Right renal pelvis (tissue), 4 donors: Measurements from ENCODE around the gene MRRF. TPM values are rescaled to one million over a fixed set of nuclear protein-coding genes. Genes with fewer than 3 reads are reported as not detected.
"Not testable (repeated sequence)": the region's sequence is repeated elsewhere in the genome, so short reads cannot be mapped to it uniquely, and the experiment has no call there.

Experiments used
- DNase-seq, 4 donors: peaks; one replicate each; pipeline ENCODE4 v3.0.0-alpha.2; 2013; ENCODE audit warnings: low read depth in 4 of 4, low spot score in 3 of 4, missing footprints in 1 of 4
- polyA plus RNA-seq, 4 donors: library from polyadenylated mRNA; unstranded; fragments of 120-200 nt; gene quantifications; one replicate each; pipeline ENCODE4 v1.2.1, GENCODE V29; 2013; ENCODE audit not compliant: insufficient read length in 4 of 4

Gene MRRF
- polyA plus RNA-seq, 4 donors, result 39.4 to 47.1 (median 44.9) TPM

DNA sequence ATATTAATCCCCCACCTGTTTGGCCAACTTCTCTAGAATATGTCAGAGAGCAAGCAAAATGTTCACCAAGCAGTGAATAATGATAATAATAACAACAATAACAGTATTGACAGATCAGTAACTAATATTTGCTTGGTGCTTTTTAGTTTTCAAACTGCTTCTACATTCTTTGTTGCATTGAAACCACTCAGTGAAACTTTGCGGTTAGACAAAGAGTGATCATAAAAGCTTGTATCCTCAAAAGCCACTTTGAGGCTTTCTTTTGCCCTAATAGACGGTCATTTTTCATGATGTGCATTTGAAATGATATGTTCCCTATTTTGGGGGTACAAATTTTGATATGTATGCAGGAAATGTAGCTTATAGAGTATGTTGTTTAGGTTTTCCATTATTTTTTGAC lies 62.5 kb downstream of the MRRF start:
- no peak for DNase-seq

DNA sequence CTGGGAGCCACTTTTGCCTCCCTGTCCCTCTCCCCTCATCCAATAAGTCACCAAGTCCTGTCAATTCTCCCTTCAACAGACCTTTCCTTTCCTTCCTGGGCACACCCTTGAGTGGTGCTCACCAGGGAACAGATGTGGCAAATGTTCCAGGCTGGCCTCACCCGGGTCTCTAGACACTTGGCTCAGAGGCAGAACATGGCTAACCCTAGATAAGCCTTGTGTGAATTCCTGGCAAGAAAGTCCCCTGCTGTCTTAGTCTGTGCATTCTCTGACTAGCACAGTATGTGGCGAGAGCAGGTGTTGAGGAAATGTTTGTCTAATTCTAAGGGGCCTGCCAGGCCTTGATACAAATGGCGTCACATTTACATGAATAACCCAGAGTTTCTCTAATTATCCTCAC lies 64.9 kb downstream of the MRRF start:
- DNase-seq, result no peak

DNA sequence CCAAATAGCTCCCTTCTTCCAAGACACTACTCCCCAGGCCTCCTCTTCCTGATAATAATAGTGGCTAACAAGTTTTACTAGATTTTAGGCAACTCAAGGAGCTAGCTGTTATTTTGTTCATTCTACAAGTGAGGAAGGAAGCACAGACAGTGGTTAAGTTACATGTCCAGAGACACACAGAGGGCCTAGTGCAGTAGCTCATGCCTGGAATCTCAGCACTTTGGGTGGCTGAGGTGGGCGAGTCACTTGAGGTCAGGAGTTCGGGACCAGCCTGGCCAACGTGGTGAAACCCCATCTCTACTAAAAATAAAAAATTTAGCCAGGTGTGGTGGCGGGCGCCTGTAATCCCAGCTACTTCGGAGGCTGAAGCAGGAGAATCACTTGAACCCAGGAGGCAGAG lies 65.8 kb downstream of the MRRF start:
- not testable (repeated sequence) for DNase-seq

DNA sequence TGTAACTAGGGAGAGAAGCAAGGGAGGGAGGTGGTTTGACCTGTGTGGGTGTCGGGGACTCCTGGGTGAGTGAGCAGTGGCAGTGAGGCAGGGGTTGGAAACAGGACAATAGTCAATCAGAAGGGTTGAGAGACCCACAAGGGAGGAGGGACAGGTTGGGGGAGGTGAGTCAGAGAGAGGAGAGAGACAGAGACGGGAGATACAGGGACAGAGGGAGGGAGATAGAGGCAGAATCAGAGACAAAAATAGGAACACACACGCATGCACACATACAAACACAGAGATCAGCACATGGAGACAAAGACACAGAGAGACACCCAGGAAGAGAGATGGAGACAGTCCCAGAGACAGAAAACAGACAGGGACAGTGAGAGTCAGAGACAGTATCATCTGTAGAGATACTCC lies 66.8 kb downstream of the MRRF start:
- DNase-seq, result no peak

DNA sequence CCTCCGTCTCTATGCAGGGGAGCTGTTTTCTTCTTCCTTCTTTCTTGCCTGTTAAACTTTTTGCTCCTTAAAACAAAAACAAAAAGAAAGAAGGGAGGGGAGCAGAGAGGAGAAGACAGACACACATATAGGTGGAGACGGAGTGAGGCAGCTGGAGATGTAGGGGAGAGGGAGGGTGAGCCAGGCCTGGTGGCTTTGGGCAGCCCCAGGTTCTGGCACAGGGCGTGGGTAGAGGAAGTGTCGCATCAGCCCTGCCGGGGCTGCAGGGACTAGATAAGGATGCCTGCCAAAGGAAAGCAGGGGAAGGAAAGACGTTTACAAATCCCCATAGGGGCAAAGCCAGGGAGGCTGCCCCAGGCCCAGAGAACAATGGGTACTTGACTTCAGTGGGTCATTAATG lies 67.4 kb downstream of the MRRF start:
- no peak for DNase-seq

DNA sequence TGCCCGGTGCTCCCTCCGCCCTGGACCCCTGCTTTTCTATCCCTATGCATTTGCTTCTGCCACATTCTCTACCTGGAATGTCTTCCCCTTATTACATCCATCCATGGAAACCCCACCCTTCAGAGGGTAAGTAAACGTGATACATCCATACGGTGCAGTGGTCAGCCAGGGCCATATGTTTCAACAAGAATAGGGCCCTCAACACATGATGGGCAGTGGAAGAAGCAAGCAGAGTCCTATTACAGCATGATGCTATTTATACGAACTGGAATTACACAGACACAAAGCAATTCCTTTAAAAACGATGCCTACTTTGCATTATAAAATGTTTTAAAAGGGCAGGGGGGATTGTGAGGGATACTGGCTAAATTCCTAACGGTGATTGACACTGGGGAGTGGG lies 68.0 kb downstream of the MRRF start:
- no peak for DNase-seq

DNA sequence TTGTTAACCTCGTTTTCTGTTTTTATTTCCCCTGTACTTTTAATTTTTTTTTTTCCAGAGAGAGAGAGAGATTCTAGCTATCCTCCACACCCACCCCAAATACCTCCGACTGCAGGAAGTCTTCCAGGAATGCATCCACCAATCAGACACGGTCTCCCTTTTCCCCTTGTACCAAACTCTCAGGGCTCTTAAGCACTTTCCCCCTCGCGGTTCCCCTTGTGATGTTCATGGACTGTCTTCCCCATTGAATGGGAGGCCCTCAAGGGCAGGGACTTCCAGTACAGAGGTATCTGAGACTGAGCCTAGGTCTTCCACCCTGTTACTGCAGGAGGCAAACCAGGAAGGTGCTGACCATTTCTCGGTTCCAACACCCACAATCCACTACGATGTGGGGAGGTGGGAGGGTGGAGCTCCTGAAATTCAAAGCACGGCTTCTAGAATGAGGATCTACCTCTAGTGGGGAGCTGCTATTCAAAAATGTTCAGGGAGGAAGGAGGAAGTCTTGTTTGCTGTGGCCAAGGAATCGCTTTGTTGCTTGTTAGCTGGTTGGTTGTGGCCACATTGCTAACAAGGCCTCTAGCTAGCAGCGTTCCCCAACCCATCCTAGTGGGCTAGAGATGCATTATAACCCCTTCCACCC lies 68.6 kb downstream of the MRRF start:
- DNase-seq, result no peak

DNA sequence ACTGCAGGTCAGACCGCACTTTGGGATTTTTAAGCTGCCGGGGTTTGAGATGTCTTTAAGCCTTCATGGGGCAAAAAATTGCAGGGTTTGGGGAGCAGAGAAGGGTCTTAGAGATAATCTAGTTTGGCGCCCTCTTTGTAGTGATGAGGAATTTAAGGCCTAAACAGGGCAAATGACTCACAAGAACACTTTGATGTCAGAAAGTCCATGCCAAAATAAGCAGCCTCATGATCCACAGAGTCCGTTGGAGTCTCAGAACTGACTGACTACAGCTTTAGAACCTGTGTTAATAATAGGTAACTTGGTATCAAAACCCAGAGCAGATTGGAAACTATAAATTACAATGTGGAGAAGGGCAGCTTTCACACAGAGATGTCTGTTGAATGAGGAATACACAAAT lies 70.2 kb downstream of the MRRF start:
- DNase-seq, result no peak

DNA sequence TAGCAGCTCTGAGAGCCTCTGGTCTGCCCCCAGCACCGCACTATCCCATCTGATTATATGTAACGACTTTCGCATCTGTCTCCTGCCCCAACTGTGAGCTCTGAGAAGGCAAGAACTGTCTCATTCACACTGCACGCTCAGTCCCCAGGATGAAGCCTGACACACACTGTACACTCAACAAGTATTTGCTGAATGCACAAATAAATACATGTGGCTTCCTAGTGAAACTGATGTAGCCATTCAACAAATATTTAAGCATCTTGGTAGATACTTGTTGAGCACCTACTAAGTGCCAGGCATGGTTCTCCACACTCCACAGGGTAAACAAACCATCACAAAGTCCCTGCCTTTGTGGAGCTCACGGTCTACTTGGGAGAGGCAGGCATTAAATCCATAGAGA lies 71.5 kb downstream of the MRRF start:
- no peak for DNase-seq

DNA sequence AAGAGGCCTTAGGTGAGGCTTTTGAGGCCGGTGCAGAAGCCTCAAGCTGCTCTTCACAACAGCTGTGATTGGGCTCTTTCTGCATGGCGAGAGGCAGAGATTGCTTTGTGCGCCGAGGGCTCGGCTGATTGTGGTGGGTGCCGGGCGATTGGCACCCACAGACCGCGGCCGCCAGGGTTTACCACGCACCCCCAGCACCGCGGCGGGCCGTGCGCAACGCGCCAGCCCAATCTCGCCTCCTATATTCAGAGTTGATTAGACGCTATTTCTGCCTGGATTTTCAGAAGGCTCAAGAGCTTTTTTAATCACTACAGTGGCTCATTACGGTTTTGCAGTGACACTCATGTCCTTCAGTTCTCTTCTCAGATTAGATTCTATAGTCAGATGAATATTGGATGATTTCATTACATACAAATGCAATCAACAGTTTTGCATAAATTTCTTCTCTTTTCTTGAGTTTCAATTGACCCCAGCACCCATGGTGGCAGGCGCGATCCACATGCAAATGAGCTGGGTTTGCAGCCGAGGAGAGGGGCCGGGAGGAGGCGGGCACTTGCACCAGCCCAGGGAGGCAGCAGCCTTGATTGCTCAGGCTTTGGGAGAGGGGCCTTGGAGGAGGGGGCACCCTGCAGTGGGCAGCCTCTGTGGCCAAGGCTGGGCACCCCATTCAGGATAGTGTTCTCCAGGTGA lies 72.3 kb downstream of the MRRF start:
- DNase-seq, result no peak

DNA sequence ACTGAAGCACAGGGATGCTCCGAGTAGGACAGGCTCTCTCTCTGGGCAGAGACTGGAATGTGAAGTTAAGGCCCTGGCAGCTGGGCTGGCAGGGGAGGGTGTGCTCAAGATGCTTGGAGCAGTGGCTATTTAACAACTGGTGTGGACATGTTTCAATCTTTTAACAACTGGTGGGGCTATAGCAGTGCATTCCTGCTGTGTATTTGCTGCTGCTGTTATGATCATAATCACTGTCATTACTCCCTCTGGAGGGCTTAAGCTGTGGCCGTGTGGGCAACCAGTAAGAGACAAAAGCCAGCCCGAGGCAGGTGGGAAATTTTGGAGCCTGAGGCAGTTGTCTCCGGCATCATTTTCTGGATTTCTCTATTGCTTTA lies 72.9 kb downstream of the MRRF start:
- no peak for DNase-seq

DNA sequence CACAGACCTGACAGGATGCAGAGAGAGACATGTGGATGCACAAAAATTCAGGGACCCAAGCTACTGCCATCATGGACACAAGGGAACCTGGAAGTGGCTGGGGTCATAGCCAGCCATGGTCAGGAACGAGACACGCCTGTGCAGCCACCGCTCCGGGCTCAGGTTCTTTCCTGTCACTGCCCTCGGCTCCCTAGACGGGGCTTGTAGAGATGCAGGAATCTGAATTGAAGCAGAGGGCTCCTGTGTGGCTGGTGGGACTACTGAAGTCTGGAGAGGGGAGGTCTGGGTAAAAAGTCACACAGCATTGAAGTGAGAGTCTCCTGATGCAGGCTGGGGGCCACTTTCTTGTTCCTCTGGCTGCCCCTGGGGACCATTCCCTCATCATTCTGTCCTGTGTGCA lies 73.9 kb downstream of the MRRF start:
- no peak for DNase-seq

DNA sequence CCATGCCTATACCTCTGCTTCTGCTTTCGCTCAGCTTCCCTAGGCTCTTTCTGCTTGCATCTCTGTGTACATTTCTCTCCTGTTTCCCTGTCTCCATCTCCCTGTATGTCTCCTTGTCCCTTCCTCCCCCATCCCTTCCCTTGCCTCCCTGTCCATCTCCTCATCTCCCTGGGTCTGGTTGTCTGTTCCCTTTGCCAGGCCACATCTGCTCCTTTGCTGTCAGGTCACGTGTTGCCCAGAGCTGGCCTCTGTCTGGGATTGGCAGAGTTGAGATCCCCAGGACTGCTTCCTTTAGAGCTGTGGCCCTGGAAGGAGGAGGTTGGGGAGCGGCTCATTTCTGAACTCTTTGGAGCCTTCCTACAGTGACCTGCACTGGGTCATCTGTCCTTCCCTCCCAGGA lies 74.3 kb downstream of the MRRF start:
- no peak for DNase-seq

DNA sequence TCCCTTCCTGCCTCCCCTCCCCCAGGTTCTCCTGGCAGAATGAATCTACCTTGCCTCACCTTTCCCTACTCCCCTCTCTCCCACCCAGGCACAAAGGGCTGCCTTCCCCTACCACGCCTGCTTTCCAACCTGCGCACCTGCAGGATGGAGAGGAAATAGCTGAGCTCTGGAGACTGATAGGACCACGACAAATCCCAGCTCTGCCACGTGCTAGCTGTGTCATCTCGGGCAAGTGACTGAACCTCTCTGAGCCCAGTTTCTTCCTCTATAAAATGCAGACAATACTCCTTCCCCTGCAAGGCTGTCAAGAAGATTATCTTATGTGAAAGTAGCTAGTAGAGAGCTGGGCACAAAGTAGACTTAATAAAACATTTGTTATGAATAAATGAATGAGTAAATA lies 74.9 kb downstream of the MRRF start:
- no peak for DNase-seq

DNA sequence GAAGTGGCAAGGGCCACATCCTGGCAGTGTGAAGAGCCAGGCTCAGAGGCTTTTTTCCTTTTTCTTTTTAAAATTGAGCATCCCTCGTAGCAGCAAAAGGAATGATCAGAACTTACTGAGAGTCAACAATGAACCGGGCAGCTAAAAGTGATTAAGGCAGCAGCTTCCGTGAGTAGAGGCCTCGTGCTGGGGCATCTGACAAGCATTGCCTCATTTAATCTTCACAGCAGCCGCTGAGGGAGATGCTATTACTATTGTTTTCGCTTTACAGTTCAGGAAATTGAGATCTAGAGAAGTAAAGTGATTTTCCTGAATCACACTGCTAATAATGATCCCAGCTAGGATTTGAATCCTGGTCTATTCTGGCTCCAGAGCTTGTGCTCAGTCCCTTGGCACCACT lies 75.5 kb downstream of the MRRF start:
- DNase-seq, result no peak

DNA sequence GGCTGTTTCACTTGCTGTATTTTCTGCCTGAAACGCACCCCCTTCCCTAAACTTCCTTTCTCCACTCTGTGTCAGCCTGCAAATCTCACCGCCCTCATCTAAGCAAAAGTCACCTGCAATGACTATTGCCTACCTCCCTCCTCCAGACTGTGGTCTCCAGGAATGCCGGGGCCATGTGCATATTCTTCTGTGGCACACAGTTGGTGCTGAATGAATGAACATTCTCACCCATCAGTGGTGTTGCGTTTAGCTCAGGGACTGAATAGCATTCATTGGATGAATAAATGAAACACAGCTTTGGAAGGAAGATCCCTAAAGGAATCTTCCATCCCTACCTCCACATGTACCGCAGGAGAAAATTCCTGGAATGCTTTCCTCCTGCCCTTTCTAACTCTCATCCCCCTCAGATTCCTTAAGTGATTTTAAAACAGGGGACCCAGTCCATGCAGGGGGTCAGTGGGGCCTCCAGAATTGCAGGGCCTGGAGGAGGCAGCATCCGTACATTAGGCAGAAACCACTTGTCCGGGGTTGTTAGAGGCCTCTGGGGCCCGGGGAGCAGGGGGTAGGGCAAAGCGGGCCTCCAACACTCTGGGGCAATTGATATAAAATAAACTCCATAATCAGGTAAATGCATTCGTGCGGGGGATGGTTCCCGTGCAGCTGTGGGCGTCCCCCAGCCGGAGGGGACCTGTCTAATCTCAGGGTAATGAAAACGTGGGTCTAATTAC lies 77.8 kb downstream of the MRRF start:
- no peak for DNase-seq

DNA sequence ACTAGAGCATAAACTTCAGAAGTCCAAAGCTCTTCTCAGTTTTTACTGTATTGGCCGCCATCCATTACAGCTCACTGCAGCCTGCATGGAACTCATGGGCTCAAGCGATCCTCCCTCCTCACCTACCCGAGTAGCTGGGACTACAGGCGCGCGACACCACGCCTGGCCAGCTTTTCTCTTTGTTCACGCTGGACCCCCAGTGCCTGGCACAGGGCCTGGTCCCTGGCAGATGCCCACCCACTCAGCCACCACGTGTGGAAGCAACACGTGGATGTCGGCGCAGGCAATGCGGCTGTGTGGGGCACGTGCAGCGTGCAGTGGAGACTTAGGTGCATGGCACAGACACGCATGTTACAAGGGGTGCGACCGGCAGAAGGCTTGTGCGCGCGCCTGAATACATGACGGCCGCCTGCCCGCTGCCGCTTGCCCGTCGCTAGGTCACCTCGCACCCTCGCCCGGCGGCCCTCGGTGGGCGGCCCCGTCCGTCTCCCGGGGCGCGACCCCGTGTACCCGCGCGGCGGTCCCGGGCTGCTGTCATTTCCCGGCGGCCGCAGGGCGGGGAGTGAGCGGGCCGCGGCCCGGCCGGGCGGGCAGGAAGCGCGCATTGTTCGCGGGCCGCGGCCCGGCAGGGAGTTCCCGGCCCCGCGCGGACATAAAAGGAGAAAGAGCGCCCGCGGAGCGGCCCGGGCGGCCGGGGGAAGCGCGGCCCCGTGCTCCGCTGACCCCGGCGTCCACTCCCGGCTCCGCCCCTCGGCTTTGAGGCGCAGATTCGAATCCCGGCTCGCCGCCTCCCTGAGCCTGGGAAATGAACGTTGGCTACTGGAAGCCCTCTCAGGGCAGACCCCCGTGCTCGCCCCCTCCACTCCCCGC lies 82.0 kb downstream of the MRRF start:
- peak in 1 of 4 donors; percentile 38 for DNase-seq

DNA sequence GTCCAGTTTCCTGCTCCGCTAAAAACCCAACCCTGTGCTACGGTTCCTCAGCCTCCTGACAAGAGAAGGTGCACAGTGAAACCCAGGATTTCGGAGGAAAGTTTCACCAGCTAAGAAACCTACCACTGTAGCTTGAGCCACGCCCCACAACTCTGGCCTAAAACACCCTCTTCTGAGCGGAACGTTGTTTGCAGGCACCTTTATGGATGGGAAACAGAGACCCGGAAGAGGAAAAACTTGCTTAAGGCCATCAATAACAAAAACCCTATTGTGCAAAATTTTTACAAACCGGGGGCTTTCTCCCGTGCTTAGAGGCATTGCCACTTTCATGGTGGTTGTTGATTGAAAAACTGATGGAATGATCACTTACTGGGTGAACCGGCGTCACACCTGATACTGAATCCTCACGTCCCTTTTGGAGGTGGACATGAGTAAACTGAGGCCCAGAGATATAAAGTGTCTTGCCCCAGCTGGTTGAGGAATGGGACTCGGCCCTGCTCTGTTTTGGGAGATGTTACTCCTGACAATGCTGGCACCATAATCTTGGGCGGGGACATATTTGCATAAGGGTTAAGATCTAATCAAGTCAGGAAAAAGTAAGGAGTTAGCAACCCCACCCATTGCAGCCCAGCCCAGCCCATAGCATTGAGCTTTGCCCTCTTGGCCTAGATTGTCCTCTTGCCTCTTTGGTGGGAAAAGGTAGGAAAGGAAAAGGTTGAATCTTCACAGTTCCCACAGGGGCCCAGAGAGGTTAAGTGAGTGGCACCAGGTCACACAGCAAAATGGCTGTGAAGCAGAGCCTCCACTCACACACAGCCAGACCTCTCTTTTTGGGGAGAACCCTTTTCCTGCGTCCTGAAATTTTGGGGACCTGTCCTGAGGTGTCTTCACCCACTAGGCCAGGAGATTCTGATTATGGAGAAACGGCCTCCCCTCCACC lies 82.9 kb downstream of the MRRF start:
- DNase-seq, result no peak

DNA sequence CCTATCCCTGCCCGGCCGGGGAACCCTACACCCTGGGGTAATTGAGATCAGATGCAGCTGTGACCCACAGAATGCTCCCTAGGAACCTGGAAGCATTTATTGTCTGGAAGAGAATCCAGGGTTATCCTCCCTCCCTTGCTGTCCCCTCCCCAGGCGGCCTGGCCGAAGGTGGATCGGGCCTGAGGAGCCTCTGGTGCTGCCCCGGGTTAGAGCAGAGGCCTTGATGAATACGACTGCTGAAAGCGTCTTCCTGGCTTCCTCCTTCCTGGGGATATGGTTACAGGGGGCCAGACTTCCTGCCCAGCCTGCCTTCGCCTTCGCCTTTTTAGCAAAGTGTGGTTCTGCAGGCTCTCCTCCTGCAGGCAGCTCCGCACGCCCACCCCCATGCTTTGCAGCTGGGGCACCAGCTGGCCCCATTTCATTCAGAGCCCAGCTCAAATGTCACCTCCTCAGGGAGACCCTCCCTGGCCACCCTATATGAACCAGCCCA lies 83.7 kb downstream of the MRRF start:
- DNase-seq, result no peak

DNA sequence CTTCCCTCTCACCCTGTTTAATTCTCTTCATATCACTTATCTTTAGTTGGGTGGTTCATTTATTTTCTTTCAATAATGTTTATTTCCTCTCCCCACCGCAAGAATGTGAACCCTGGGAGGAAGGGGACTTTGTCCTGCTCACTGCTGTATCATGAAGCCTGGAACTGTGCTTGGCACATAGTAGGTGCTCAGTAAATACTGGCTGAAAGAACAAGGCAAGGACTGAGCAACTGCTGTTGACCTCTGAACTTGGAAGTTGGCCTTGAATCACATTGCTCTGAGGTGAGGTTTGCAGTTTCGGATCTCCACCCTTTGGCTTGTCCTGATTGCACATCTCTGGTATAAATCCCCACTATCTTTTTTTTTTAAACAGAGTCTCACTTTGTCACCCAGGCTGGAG lies 84.1 kb downstream of the MRRF start:
- no peak for DNase-seq
